HS-5 (cell line): ENCODE data around the gene LURAP1L.

Source experiments
- DNase-seq: peaks from one replicate; pipeline ENCODE4 v3.0.0-alpha.2; 2012; ENCODE audit warnings: low read depth

Gene LURAP1L

GRCh38 chr9:12813960-12814876 lies 39.4 kb downstream of the LURAP1L start:
- DNase-seq = peak; percentile 99

GRCh38 chr9:12814877-12815237 lies 40.0 kb downstream of the LURAP1L start:
- no peak for DNase-seq

GRCh38 chr9:12815888-12816287 lies 41.1 kb downstream of the LURAP1L start:
- DNase-seq = peak; percentile 76

- DNase-seq = no peak
Observed at GRCh38 chr9:12816656-12817101, 41.9 kb downstream of the LURAP1L start.

GRCh38 chr9:12817702-12818101 lies 42.9 kb downstream of the LURAP1L start:
- no peak for DNase-seq

GRCh38 chr9:12818431-12819000 lies 43.7 kb downstream of the LURAP1L start:
- peak; percentile 79 for DNase-seq

GRCh38 chr9:12819436-12820185 lies 44.8 kb downstream of the LURAP1L start:
- DNase-seq = no peak

- DNase-seq = no peak
Observed at GRCh38 chr9:12822111-12822510, 47.3 kb downstream of the LURAP1L start.

GRCh38 chr9:12826924-12827565 lies 52.2 kb downstream of the LURAP1L start:
- DNase-seq = no peak

- no peak for DNase-seq
Observed at GRCh38 chr9:12833701-12834100, 58.9 kb downstream of the LURAP1L start.

GRCh38 chr9:12838546-12838945 lies 63.7 kb downstream of the LURAP1L start:
- no peak for DNase-seq

GRCh38 chr9:12843735-12844134 lies 68.9 kb downstream of the LURAP1L start:
- no peak for DNase-seq

- no peak for DNase-seq
Observed at GRCh38 chr9:12846035-12846434, 71.2 kb downstream of the LURAP1L start.

- DNase-seq = no peak
Observed at GRCh38 chr9:12847561-12847960, 72.7 kb downstream of the LURAP1L start.

GRCh38 chr9:12849486-12850003 lies 74.7 kb downstream of the LURAP1L start:
- no peak for DNase-seq

GRCh38 chr9:12851341-12852090 lies 76.7 kb downstream of the LURAP1L start:
- DNase-seq = no peak

GRCh38 chr9:12853051-12853450 lies 78.2 kb downstream of the LURAP1L start:
- DNase-seq = no peak

GRCh38 chr9:12854221-12854620 lies 79.4 kb downstream of the LURAP1L start:
- DNase-seq = no peak

GRCh38 chr9:12855066-12855465 lies 80.2 kb downstream of the LURAP1L start:
- no peak for DNase-seq

GRCh38 chr9:12856603-12857002 lies 81.8 kb downstream of the LURAP1L start:
- no peak for DNase-seq

- peak; percentile 85 for DNase-seq
Observed at GRCh38 chr9:12859704-12860251, 85.0 kb downstream of the LURAP1L start.
